ENCODE data around the gene HOXD8.

HOXD8 gene

DNA sequence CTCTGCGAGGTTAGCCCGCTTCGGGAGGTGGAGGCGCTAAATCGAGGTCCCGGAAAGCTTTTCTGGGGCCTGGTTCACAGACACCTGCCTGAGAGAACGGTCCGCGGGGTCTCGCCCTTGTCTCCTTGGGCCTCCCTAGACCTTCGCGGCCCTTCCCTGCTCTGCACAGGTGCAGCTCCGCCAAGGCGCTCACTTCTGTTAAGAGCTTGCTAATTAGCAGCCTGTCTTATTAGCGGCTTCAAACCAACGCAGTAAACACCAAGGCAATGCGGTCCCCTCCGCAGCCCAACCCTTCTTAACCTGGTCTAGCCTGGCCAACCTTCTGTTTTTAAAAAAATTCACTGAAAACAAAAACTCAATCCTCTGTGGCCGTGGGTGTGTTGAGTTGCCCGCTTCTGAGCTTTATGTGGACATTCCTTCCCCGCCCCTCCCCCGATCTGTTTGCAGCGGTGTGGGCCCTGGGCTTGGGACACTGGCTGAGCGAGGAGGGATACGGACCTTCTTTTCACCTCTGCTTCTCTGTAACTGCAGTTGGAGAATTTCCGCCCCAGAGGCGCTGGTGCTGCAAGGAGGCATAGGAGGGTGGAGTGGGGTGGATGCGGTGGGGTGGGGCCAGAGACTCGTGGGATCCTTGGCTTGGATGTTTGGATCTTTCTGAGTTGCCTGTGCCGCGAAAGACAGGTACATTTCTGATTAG lies 18.4 kb downstream of the HOXD8 start:
- DNase-seq: no peak

GRCh38 chr2:176148751-176149421 lies 19.4 kb downstream of the HOXD8 start:
- no peak for DNase-seq

- DNase-seq: no peak
Observed at GRCh38 chr2:176149481-176149938, 20.0 kb downstream of the HOXD8 start.

- DNase-seq: no peak
Observed at GRCh38 chr2:176149939-176150583, 20.6 kb downstream of the HOXD8 start.

DNA sequence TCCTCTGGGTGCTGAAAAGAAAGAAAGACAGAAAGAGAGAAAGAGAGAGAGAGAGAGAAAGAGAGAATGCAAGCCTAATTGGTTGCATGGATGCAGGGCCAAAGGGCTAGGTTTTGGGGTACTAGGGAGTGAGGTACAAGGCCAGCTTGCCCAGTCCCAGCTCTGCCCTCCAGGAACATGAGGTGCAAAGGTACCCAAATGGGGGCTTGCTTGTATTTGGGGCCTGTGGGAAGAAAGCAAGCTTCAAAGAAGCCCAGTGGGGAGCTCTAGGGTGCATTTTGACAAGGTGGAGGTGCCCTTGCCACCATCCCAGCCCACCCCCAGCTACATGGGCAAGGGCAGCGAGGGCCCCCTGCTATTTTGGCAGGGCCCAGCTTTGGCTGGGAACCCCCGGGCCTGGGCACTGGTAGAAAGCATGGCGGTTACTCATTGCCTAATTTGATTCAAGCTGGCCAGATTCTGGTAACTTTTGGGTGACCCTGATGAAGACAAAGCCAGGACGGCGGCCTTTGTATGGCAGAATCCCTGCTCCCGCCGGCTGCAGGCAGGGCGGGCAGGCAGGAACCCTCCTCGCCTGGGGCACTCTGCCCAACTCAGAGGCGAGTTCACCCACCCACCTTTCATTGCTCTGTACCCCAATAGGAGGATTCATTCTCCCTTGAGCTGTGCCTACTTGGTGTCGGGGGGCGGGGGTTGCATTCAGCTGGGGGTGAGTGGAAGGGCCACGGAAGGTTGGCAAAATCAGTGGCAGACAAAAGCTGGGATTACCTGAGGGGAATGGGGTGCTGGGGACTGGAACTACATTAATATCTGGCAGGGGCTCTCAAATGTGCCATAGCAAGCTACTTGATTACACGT lies 21.3 kb downstream of the HOXD8 start:
- DNase-seq: no peak

- DNase-seq: no peak
Observed at GRCh38 chr2:176151442-176152287, 22.2 kb downstream of the HOXD8 start, which contains the start of gene HOXD4. Gene HOXD4, plus strand, starts transcription at chr2:176151550. Its CDS starts 84 bp downstream, at chr2:176151634.

DNA sequence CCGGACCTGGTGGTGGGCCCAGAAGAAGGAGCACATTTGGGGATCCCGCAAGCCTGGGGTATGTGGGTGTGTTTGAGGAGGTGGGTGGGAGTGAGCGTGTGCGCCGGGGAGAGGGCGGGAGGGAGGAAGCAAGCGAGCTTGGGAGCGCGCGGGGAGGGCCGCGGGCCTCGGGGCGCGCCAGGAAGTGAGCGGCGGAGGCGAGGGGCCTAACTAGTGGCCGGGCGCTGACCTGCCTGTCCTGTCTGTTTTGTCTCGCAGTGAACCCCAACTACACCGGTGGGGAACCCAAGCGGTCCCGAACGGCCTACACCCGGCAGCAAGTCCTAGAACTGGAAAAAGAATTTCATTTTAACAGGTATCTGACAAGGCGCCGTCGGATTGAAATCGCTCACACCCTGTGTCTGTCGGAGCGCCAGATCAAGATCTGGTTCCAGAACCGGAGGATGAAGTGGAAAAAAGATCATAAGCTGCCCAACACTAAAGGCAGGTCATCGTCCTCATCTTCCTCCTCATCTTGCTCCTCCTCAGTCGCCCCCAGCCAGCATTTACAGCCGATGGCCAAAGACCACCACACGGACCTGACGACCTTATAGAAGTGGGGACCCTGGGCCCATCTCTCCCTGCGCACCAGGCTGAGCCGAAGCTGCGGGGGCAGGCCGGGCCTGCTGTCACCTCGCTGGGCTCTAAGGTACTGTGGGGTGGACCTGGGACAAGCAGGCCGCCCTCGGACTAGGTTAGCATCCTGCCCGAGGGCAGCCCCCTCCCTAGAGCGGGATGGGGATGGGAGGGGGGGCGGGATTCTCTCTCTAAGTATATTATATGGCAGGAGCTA lies 23.1 kb downstream of the HOXD8 start:
- no peak for DNase-seq

DNA sequence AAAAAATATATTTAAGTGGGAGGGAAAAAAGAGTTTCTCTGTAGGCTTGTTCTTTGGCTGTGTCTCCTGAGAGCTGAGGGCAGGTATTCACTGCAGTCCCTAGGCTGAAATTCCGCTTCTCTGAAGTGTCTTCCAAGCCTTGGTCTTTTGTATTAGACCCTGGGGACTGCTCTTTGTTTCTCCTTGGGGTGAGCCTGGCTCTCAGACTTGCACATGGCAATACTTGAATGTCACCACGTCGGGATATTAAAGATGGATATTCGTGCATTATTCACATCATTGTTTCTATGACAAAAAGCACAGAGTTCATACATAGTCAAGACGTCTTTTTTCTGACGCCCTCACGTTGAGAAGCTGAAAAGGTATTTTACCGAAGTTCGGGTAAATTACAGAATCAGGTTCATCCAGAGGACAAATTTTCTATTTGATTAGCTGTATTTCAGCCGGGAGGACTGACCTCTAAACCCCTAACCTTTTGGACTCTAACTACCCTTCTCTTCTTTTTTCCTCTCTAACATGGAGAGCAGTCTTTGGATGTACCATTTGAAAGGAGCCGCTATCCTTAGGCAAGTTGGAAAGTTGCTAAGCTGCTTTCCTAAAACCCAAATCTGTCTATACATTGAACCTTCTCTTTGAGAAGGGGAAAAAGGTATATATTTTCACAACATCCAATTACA lies 25.2 kb downstream of the HOXD8 start:
- DNase-seq: no peak

DNA sequence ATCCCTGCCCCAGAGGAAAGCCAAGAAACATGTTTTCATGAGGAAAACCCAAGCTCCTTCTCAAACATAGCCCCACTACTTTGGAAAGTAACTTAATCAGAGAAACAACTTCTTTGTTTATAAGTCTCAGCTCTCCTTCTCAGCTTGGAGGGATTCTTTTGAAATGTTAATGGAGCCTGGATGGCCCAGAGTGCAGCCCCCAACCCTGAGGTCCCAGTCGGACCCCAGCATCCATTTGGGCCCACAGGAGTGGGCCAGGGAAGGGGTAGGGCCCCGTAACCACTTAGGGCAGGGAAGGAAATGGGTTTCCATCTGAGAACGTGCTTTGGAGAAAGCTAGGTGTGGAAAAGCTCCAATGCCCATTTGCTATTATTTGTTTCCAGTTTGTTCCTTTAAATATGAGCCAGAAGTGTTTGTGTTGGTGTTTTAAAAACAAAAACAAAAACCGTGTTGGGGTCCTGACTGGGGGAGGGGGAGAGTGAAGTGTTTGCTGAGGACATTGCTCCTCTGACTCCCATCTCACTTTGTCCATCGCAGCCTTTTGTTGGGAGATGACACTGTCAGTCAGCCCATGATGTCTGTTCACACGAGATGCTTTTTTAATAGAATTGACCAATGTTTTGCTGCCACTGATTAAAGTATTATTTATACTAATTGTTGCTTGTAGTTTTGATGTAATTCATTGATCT lies 26.0 kb downstream of the HOXD8 start:
- no peak for DNase-seq

DNA sequence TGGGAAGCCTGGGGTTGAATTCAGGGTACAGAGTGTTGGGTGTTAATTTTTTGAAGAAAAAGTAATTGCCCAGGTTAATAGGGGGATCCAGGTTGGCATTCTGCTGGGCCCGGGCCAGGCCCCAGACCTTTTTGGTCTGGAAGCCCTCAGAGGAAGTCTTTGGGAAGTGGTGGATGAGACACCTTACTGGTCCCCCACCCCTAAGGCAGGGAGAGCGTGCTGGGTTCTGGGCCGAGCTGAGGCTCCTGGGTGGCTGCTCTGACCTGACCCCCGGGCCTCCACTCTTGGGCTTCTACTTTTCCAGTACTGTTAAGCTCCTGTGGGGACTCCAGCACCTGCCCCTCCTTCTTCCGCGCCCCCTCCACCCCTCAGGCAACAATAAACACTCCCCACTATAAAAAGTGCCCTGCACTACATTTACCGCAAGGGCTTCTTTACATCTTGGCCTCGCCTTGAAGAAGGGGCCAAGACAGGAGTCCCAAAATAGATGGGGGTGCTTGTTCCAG lies 26.8 kb downstream of the HOXD8 start:
- DNase-seq: no peak

DNA sequence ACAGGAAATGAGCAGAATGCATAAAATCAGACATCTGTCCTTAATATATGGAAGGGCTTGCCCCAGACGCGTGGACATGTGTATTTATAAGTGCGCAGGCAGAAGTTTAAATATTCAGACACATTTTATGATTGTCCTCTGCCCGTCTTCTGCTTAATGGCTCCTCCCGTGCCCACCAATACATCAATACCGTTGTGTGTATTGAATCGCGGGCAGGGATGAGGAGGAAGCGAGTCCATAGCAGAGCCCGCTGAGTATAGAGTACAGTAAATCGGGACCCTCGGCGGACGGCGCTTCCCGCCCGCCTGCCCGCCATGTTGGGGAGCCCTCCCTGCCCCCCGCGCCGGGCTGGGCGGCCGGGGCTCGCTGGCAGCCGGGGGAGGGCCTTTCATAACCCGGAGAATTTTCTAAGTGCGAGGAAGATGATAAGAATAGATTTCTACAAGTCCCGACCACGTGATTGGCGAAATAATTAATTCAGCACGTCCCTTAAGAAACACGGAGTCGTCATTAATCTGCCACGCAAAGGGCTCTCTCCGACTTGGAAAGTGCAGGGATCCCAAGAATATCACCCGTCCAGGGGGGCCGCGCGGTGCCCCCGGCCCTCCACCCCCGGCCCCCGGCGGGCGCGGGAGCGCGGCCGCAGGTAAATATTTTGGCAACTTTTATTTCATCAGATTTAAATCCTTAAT lies 27.4 kb downstream of the HOXD8 start, which contains the start of gene HOXD3:
Gene HOXD3 (plus strand): TSS at position 501 of the 692 bp plus-strand sequence. CDS start 11,808 bp downstream, outside the sequence.
- DNase-seq: no peak

DNA sequence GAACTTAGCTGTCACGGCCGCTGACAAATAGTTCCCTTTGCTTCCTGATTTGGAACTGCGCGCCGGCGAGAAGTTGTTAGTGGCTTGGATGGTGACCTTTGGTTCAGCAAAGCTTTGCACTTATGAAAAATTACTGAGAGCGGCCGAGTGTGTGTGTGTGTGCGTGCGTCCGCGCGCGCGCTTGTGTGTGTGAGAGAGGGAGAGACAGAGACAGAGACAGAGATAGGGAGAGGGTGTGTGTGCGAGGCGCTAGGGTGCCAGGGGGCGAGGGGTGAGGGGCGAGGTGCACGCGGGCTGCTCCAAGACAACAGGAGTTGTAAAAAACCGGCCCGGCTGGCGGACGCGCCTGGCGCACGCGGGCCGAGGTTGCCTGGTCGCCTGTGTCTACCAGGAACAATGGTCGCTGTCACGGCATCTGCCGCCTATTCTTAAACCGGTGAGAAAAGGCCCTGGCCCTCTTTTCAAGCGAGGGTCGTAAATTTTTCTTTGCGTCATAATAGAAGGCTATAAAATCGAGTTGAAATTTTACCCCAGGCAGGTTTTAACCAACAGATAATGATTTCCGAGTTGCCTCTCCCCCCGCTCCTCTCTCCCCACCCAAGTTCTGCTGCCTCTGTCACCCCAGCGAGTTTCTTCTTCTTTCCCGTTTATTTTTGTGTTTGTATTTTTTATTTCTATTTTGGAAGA lies 28.1 kb downstream of the HOXD8 start:
- DNase-seq: peak; percentile 63

GRCh38 chr2:176158186-176158591 lies 28.7 kb downstream of the HOXD8 start:
- peak; percentile 63 for DNase-seq

DNA sequence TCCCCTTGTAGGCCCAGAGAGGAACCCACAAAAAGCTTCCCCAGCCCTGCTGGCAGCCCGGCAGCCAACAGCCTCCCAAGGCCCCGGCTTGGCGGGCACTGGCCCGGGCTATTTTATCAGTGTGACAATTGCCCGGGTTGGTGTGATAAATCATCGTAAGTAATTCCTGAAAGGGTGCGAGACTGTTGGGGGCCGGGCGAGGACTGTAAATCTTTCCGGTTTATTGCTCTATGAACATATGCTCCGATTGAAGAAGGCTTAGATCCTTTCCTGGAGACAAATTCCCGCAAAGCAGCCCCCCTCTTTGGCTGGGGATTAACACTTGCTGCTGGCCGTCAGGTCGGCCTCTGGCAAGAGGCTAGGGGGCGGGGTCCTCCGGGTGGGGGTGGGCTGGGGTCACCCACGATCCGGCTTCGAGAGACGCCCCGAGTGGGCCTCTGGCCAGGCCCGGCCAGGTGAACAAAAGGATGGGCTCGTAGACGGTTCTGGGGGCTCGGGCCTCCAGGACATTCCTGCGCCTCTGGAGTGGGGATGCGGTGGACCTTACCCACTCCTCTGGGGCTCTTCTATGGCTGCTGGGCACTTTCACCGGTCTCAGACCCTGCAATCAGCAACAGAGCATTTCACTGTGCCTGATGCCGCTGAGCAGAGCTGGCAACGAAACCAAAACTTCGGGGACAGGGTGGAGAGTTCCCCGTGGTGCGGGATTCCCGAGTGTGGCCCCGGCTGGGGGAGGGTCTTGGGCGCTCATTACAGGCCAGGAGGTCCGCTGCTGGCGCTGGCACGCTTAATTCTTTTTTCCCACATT lies 29.6 kb downstream of the HOXD8 start:
- no peak for DNase-seq

- DNase-seq: no peak
Observed at GRCh38 chr2:176159663-176160250, 30.3 kb downstream of the HOXD8 start.

DNA sequence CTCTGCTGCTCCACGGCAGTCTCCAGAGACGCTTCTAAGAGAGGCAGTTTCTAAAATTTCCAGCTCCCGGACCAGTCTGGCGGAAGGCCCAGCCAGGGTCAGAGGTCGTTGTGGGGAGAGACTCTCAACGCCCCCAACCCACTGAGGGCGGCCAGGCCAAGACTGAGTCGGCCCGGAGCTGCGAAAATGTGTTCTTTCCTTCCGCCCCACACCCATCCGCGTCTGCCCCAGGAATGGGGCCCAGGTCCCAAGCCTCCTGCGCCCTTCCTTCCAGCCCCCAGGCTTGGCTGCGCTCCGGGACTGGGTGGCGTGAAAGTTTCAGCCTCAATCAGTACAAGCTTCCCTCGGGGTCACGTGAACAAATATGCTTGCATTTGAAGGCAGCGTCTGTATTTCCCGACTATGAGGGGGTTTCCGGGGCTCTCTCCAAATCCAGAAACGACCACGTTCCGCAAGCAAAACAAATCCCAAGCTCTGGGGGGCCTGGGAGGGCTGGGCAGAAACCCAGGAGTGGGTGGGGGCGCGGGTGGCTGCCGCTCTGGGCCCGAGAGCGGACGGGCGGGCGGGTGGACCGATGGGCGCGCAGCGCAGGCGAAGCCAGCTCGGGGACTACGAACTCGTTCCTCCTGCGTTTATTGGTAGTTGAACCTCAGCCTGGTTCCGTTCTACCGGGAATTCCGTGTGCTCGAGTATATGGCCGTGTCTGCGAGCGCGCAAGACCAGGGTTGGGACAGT lies 30.9 kb downstream of the HOXD8 start:
- no peak for DNase-seq

Data from NCI-H2171 treated with DMSO at 0.1 percent for 48 hours (cell line).